ENCODE measurements around the gene RABL3.

GRCh38 chr3:120678984-120679383 lies 63.3 kb downstream of the RABL3 start:
- TF ChIP-seq CTCF (IDR thresholded peaks at IDR 0.05; ENCODE audit: low read length) = no peak
- no peak for TF ChIP-seq EZH2 (IDR thresholded peaks at IDR 0.05; ENCODE audit: borderline replicate concordance, low read length)

All from OCI-LY1 (cell line).